CMK (cell line): ENCODE measurements around the gene ATP6V1F.

ENCODE experiments used
- DNase-seq: peaks from one replicate; pipeline ENCODE4 v3.0.0-alpha.2; 2010; ENCODE audit warnings: low read depth

The ATP6V1F gene

DNA sequence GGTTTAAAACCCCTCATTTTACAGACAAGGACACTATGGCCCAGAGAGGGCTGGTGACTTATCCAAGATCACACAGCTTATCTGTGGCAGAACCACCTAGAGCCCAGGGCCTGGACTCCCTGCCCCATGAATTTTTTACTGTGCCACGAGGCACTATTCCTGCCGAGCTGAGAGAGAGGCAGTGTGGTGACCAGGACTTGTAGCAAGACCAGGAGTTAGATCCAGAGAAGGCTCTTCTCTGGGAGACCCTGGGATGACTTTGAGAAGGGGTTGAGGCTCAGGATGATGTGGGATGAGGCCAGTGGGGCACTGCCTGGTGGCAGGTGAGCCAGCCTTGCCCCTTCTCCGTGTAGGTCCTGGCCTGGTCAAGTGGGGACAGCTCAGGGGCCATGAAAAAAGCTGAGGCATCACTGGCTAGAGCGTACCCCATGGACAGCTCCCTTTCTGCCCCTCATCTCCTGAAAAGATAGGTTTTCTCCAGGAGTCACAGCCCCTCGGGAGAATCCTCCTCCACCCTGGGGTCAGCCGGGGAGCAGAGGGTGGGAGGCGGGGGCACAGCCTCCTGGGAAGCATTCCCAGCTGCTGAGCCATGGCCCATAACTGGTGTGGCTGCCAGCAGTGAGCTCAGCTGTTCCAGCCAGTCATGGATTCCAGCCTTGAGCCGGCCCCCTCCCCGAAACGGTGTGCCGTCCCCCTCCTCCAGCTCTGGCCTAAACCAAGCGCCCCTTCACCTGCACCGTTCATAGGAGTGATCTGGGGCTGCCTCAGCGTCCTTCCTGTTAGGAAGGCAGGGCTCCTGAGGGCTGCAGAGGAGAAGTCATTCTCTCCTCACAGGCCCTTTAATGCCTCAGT lies 26.6 kb upstream of the ATP6V1F start:
- no peak for DNase-seq

DNA sequence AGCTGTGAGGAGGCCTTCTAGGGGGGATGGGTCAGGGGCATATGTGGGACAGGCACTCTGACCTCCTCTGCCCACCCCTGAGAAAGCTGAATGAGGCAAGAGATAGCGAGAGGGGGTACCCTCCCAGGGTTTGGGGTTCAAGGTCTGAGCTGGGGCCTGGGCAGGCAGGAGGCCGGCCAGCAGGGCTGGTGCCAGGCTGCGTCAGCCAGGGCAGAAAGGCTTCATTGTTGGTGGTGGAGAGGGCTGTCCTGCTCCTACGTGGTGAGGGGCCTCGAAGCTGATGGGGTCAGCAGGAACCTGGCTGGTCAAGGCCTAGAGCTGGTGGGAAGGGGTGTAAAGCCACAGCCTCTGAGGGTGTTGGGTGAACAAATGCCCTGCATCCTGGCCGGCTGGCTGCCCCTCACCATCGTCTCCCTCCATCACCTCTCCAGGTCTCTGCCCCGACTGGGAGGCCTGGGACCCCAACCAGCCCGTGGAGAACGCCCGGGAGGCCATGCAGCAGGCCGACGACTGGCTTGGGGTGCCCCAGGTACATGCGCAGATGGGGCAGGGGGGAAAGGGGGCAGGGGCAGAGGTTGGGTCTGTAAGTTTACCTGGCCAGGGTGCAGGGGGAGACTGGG lies 25.8 kb upstream of the ATP6V1F start:
- DNase-seq: no peak

DNA sequence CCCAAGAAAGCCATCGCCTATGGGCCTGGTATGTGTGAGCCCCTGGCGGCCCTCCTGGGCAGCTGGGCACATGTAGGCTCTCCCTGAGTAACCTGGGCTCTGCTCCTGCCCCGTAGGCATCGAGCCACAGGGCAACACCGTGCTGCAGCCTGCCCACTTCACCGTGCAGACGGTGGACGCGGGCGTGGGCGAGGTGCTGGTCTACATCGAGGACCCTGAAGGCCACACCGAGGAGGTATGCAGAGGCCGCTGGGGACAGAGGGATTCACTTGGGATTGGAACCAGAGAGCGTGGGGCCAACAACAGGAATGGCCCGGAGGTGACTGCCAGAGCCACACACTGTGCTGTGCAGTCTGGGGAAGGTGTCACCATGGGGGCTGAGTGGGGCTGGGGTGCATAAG lies 25.1 kb upstream of the ATP6V1F start:
- DNase-seq: no peak

DNA sequence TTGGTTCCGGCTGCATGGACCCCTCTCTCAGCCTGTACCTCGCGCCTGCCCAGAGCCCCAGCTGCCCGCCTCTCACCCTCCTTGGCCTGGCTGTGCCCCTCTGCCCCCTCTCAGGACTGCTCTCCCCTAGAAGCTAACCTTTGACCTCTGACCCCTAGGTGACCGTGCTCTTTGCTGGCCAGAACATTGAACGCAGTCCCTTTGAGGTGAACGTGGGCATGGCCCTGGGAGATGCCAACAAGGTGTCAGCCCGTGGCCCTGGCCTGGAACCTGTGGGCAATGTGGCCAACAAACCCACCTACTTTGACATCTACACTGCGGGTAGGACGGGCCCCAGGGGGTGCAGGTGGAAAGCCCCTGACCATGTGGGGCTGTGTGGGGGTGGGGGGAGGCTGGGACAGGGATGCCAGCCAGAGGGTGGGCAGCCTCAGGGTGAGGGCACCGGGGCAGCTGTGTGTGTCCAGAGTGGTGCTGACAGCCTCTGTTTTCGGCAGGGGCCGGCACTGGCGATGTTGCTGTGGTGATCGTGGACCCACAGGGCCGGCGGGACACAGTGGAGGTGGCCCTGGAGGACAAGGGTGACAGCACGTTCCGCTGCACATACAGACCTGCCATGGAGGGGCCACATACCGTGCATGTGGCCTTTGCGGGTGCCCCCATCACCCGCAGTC lies 24.4 kb upstream of the ATP6V1F start:
- DNase-seq: no peak

DNA sequence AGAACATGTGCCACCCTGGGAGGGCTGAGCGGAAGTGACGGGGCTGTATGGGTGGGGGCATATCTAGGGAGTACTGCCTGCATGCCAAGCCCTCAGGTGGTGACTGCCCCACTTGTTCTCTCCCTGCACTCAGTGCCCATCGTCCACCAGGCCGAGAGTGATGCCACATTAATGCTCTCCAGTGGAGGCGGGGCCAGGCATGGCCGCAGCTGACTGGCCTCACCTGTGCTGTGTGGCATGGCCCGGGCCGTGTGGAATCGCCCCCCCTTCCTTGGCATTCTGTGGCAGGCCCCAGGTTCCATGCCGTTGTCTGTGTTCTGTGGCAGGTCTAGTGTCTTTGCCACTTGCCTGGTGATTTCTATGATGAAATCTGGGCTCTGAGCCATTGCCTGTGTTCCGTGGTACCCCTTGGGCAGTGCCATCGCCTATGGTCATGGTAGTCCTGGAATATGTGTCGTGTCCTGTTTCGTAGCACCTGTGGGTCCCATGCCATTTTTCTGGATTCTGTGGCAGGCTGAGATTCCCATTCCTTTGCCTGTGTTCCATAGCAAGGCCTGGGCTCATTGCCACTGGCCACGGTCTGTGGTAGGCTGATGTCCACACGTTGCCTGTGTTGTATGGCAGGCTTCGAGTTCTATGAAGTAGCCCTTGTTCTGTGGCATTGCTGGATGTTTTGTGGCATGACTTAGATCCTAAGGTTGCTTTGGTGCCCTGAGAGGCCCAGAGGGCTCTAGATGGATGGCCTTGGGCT lies 23.5 kb upstream of the ATP6V1F start:
- no peak for DNase-seq

DNA sequence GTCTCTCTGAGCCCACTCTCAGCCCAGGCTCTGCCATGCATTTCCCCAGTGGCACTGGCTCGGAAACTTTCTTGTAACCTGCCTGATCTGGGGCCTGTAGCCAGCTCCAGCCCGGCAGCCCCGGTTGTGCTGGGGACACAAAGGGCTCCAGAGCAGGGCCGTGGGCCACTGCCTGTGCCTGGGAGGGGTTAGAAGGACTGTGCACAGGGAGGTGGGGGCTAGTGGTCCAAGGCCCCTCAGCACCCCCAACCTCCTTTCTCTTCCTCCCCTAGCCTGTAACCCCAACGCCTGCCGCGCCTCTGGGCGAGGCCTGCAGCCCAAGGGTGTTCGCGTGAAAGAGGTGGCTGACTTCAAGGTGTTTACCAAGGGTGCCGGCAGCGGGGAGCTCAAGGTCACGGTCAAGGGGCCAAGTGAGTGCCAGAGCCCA lies 22.9 kb upstream of the ATP6V1F start:
- DNase-seq: no peak

DNA sequence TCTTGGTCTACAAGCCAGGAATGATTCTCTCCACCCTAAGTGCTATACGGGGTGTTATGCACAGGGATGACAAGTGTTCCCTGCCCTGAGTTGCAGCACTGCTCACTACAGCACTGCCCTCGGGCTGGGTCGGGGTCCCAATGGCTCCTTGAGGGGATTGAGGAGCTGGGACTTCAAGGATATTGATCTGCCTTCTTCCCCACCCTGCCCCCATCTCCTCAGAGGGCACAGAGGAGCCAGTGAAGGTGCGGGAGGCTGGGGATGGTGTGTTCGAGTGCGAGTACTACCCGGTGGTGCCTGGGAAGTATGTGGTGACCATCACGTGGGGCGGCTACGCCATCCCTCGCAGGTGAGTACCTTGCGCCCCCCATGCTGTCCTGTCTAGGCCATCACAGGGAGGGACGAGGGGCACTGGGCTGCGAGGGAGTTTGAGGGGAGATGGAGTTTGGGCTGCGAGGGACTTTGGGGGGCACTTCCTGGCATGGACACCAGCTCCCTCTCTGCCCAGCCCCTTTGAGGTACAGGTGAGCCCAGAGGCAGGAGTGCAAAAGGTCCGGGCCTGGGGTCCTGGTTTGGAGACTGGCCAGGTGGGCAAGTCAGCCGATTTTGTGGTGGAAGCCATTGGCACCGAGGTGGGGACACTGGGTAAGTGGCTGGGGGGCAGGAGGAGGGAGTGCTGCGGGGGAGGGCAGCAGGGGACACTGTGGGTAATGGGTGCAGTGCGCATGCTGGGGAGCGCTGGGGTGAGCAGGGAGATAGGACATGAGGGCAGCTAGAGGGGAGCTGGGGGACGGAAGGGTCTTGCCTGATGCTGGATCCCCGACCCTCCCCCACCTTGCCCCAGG lies 22.1 kb upstream of the ATP6V1F start:
- no peak for DNase-seq

DNA sequence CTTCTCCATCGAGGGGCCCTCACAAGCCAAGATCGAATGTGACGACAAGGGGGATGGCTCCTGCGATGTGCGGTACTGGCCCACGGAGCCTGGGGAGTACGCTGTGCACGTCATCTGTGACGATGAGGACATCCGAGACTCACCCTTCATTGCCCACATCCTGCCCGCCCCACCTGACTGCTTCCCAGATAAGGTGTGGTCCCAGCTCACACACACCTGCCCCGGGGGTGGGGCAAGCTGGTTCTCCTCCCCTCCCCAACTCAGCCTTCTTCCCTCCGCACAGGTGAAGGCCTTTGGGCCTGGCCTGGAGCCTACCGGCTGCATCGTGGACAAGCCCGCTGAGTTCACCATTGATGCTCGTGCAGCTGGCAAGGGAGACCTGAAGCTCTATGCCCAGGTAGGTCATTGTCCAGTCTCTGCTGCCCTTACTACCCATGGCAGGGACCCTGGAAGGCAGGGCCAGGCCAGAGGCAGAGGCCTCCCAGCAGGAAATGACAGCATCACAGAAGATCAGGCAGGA lies 21.4 kb upstream of the ATP6V1F start:
- no peak for DNase-seq

DNA sequence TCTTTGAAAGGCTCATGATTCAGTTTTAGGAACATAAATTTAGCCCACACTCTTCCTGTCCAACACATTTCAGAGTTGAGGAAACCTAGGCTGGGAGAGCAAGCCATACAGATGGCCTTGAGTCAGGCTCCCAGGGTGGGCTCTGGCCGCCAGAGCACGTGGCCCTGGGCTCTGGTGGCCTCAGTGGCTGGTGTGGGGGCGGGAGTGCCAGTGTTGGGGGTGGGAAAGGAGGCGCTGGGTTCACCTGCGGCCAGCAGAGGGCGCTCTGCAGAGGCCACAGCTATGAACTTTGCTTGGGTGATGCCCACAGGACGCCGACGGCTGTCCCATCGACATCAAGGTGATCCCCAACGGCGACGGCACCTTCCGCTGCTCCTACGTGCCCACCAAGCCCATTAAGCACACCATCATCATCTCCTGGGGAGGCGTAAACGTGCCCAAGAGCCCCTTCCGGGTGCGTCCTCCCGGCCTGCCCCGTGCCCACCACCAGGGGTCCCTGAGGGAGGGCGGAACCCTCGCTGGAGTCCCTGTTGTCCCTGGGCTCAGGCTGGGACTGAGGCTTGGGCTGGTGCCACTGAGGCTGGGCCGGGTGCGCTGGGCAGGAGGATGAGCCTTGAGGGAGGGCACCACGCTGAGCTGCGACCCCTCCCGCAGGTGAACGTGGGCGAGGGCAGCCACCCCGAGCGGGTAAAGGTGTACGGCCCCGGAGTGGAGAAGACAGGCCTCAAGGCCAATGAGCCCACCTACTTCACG lies 20.6 kb upstream of the ATP6V1F start:
- DNase-seq: no peak

DNA sequence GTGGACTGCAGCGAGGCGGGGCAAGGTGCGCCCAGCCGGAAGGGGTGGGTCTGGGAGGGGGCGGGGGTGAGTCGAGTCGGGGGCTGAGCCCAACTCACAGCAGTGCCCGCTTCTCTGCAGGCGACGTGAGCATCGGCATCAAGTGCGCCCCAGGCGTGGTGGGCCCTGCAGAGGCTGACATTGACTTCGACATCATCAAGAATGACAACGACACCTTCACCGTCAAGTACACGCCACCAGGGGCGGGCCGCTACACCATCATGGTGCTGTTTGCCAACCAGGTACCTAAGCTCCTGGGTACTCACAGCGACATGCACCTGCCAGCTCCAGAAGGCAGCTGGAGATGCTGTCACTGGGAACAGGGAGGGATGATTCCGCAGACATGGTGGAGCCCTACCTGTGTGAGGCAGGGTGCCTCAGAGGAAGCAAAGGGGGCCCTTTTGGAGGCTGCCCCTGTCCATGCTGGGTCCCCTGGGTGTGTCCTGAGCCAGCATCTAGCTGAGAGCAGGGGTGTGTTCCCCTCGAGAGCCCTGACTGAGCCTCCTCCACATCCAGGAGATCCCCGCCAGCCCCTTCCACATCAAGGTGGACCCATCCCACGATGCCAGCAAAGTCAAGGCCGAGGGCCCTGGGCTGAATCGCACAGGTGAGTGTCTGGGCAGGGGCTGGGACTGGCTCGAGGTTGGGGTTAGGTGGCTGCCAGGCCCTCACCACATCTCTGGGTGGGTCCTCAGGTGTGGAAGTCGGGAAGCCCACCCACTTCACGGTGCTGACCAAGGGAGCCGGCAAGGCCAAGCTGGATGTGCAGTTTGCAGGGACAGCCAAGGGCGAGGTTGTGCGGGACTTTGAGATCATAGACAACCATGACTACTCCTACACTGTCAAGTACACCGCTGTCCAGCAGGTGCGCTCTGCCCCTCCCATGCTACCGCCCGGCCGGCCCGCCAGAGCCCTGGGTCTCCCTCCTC lies 19.7 kb upstream of the ATP6V1F start:
- no peak for DNase-seq

DNA sequence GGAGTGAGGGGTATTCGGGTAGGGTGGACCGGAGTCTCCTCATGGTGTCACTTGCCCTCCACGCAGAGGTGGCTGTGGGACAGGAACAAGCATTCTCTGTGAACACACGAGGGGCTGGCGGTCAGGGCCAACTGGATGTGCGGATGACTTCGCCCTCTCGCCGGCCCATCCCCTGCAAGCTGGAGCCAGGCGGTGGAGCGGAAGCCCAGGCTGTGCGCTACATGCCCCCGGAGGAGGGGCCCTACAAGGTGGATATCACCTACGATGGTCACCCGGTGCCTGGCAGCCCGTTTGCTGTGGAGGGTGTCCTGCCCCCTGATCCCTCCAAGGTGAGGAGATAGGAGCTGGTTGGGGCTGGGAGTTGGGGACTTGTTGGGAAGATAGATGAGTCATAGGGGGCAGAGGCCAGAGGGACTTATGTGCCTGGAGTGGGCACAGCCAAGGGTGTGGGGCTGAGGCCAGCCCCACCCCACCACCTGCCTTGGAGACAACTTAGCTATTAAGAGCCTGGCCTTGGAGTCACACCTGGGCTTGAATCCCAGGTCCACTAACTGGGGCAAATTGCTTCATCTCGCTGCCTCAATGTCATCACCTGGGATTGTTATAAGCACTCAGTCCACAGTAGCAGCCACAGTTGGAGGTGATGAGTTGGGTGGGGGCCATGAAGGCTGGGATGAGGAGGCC lies 18.6 kb upstream of the ATP6V1F start:
- no peak for DNase-seq

DNA sequence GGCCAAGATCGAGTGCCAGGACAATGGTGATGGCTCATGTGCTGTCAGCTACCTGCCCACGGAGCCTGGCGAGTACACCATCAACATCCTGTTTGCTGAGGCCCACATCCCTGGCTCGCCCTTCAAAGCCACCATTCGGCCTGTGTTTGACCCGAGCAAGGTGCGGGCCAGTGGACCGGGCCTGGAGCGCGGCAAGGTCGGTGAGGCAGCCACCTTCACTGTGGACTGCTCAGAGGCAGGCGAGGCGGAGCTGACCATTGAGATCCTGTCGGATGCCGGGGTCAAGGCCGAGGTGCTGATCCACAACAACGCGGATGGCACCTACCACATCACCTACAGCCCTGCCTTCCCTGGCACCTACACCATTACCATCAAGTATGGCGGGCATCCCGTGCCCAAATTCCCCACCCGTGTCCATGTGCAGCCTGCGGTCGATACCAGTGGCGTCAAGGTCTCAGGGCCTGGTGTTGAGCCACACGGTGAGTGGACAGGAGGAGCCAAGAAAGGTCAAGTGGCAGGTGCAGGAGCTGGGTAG lies 17.8 kb upstream of the ATP6V1F start:
- no peak for DNase-seq

DNA sequence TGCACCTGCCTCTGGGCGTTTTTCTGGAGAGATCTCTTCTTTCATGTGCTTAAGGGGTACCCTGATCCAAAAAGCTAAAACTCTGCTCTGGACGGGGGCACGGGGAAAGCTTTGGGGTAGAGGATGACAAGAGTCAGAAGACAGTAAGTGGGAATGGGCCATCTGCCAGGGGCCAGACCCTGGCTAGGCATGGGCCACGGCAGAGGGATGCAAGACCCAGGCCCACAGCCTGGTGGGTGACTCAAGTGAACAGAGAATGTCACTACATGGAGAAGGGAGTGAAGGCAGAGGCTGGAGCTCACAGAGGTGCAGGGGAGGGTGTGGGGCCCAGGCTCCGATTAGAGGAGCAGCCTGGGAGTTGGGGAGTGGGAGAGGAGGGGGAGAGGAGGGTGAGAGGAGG lies 17.2 kb upstream of the ATP6V1F start:
- DNase-seq: no peak

DNA sequence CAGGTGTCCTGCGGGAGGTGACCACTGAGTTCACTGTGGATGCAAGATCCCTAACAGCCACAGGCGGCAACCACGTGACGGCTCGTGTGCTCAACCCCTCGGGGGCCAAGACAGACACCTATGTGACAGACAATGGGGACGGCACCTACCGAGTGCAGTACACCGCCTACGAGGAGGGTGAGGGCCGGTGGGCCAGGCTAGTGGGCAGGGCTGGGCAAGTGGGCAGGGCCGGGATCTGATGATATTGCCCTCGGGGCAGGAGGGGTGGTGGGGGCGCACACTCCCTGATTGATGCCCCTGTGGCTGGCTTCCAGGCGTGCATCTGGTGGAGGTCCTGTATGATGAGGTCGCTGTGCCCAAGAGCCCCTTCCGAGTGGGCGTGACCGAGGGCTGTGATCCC lies 16.7 kb upstream of the ATP6V1F start:
- DNase-seq: no peak

DNA sequence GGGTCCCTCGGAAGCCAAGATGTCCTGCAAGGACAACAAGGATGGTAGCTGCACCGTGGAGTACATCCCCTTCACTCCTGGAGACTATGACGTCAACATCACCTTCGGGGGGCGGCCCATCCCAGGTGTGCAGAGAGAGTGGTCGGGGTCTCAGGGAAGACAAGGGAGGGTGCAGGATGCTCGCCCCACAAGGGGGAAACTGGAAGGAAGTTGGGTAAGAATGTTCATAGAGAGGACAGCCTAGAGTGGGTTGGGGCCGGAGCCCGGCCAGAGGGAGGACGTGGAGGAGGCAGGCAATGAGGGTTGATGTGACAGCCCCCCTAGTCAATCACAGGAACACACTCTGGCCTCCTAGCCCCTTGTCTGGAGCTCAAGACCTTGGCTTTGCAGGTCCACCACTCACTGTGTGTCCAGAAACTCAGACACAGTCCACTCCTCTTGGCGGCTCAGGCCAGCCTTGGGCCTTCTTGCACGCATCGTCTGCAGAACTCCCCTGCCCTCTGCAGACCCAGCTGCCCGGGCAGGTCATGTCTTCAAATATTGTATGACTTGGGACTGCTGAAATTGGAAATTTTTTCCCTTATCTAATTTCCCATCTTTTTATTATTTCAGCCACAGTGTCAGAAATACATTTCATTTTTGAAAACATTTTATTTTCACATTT lies 15.7 kb upstream of the ATP6V1F start:
- no peak for DNase-seq

DNA sequence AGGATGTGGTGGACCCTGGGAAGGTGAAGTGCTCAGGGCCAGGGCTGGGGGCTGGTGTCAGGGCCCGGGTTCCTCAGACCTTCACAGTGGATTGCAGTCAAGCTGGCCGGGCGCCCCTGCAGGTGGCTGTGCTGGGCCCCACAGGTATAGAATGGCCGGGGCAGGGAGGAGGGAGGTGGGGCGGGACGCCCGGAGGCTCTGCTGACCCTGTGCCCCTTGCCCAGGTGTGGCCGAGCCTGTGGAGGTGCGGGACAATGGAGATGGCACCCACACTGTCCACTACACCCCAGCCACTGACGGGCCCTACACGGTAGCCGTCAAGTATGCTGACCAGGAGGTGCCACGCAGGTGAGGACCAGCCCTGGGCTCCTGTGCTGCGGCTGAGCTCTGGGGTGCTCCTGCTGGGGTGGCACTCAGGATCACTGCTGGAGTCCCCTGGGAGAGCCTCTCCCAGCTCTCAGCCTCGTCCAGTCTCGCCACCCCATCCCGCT lies 14.9 kb upstream of the ATP6V1F start:
- DNase-seq: no peak

DNA sequence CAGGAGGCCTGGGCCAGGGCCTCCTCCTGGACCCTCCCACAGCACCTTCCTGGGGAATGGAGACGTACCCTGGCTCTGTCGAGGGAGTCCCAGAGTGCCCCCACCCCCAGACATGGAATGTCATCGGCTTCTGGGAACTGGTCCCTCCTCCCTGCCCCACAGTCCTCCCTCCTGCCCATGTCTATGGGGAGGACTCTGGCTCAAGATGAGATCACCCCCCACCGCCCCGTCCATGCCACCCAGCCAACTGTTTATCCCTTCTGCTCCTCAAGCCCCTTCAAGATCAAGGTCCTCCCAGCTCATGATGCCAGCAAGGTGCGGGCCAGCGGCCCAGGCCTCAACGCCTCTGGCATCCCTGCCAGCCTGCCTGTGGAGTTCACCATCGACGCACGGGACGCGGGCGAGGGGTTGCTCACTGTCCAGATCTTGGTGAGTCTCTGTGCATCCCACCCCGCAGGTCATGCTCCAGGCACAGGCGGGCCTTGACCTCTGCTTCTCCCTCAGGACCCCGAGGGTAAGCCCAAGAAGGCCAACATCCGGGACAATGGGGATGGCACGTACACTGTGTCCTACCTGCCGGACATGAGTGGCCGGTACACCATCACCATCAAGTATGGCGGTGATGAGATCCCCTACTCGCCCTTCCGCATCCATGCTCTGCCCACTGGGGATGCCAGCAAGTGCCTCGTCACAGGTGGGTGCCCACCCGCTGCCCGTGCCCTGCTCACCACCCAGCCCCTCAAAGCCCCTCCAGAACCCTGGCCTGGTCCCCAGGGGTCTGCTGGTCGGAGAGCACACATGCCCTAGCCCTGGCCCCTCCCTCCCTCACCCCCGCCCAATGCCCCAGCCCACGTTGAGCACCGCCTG lies 14.1 kb upstream of the ATP6V1F start:
- no peak for DNase-seq
